GM23338 (cell line): ENCODE data around the gene SBF2. TPM values are rescaled to one million over a fixed set of nuclear protein-coding genes. Genes with fewer than 3 reads are reported as not detected.

Experiments used
- ATAC-seq: fragments of 200-7000 bp; cut with Tn5 transposase; 3 replicates; pipeline ENCODE4 v1.9.1; 2020
- DNase-seq: peaks from one replicate; pipeline ENCODE4 v3.0.0-alpha.2; 2015; ENCODE audit warnings: low spot score
- H2AFZ ChIP-seq: fragments of 200-600 bp; sonication (generic); 2 replicates; pipeline ENCODE4 v1.8.0; 2016; ENCODE audit warnings: antibody characterized with exemption, mild to moderate bottlenecking, moderate library complexity
- H3F3A ChIP-seq: fragments of 200-600 bp; sonication (generic); replicated peaks from 2 replicates; pipeline ENCODE4 v1.8.0; 2017; ENCODE audit warnings: antibody characterized with exemption, mixed run types, low read depth
- H3K27ac ChIP-seq: fragments of 200-600 bp; sonication (generic); 2 replicates; pipeline ENCODE4 v1.6.1; 2016; ENCODE audit warnings: low read depth
- H3K27me3 ChIP-seq: fragments of 200-600 bp; sonication (generic); 2 replicates; pipeline ENCODE4 v1.8.0; 2016; ENCODE audit warnings: mild to moderate bottlenecking, mixed run types, moderate library complexity; ENCODE audit not compliant: insufficient read depth
- H3K36me3 ChIP-seq: fragments of 200-600 bp; sonication (generic); 2 replicates; pipeline ENCODE4 v1.8.0; 2016; ENCODE audit warnings: mild to moderate bottlenecking; ENCODE audit not compliant: insufficient read depth
- H3K4me1 ChIP-seq: fragments of 200-600 bp; sonication (generic); 2 replicates; pipeline ENCODE4 v1.8.0; 2016; ENCODE audit warnings: mild to moderate bottlenecking, moderate library complexity; ENCODE audit not compliant: insufficient read depth
- H3K4me2 ChIP-seq: fragments of 200-600 bp; sonication (generic); 2 replicates; pipeline ENCODE4 v1.7.1; 2017; ENCODE audit warnings: mixed run types
- H3K4me3 ChIP-seq: fragments of 200-600 bp; sonication (generic); 2 replicates; pipeline ENCODE4 v1.6.1; 2016; ENCODE audit warnings: mixed run types
- H3K79me2 ChIP-seq: fragments of 200-600 bp; sonication (generic); replicated peaks from 2 replicates; pipeline ENCODE4 v1.8.0; 2017; ENCODE audit warnings: mild to moderate bottlenecking; ENCODE audit not compliant: insufficient read depth
- H3K9me2 ChIP-seq: fragments of 200-600 bp; sonication (generic); 2 replicates; pipeline ENCODE4 v1.8.0; 2017; ENCODE audit not compliant: insufficient read depth
- H4K20me1 ChIP-seq: fragments of 200-600 bp; sonication (generic); replicated peaks from 2 replicates; pipeline ENCODE4 v1.8.0; 2017; ENCODE audit warnings: mild to moderate bottlenecking; ENCODE audit not compliant: insufficient read depth
- H3K27ac Mint-ChIP-seq: 2 replicates; pipeline ENCODE4 v1.8.0; 2020; ENCODE audit warnings: inconsistent platforms, mild to moderate bottlenecking, moderate library complexity, mixed read lengths
- H3K27me3 Mint-ChIP-seq: 3 replicates; pipeline ENCODE4 v1.8.0; 2022; ENCODE audit warnings: low read depth, mild to moderate bottlenecking, moderate library complexity, mixed read lengths, inconsistent platforms; ENCODE audit not compliant: insufficient read depth, poor library complexity
- H3K36me3 Mint-ChIP-seq: 3 replicates; pipeline ENCODE4 v1.8.0; 2021; ENCODE audit warnings: low read depth, mild to moderate bottlenecking, inconsistent platforms, moderate library complexity, mixed read lengths
- H3K4me1 Mint-ChIP-seq: 3 replicates; pipeline ENCODE4 v1.8.0; 2020; ENCODE audit warnings: mild to moderate bottlenecking, inconsistent platforms, mixed read lengths
- H3K4me3 Mint-ChIP-seq: 3 replicates; pipeline ENCODE4 v1.8.0; 2021; ENCODE audit warnings: moderate library complexity, mild to moderate bottlenecking, inconsistent platforms, mixed read lengths
- H3K9me3 Mint-ChIP-seq: 3 replicates; pipeline ENCODE4 v1.8.0; 2020; ENCODE audit warnings: moderate library complexity, mild to moderate bottlenecking, inconsistent platforms, mixed read lengths
- EZH2 ChIP-seq: fragments of 200-600 bp; sonication (generic); IDR thresholded peaks from one replicate; pipeline ENCODE4 v1.8.0; 2017; ENCODE audit warnings: antibody characterized with exemption, mild to moderate bottlenecking, low read depth; ENCODE audit not compliant: unreplicated experiment
- STAT1 ChIP-seq: IDR thresholded peaks from one replicate; pipeline ENCODE4 v1.6.1; 2016; ENCODE audit warnings: antibody characterized with exemption; ENCODE audit not compliant: unreplicated experiment
- ZNF462 ChIP-seq: fragments of 250-450 bp; sonication (Bioruptor Pico); IDR thresholded peaks from 2 replicates; pipeline ENCODE4 v1.5.0; 2020; ENCODE audit warnings: mild to moderate bottlenecking, moderate library complexity
- polyA plus RNA-seq: library from polyadenylated mRNA; unstranded; fragments of >200 nt; fragmentation: Nextera tagmentation; extraction: Ambion mirVana; gene quantifications from 2 replicates; pipeline ENCODE4 v1.2.1, GENCODE V29; 2016
- total RNA-seq: library from RNA; depleted of rRNA; stranded (reverse); fragments of >200 nt; shearing (Covaris generic); gene quantifications from 2 replicates; pipeline ENCODE4 v1.2.3, GENCODE V29; 2014

SBF2 gene
- total and polyA plus RNA-seq, 2 experiments from 2014 or later: 25.6 to 53.5 TPM

DNA sequence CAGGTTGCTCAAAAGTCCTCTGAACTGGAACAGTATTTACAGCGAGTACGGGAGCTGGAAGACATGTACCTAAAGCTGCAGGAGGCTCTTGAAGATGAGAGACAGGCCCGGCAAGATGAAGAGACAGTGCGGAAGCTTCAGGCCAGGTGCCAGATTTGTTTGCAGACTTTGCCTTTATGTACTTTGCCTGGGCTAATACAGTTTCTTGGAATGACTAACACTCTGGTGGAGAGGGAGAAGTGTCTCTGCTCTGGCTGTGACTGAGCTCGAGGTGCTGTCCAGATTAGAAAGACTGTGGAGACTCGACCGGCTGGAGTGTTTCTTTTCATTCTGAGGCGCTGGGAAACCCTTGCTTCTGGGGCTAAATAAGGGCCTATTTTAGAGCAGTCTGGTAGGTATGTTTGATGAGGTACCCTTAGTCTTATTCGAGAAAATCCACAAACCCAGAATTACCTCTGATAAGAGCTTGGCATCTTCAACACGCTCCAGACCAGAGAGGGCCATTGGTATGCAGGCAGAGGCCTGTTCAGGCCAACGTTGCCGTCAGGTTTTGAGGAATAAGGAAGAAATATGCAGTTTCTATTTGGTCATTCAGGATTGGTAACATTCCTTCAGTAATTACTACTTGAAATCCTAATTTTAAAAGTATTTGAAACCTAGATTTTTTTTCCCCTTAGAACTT is 553.7 kb downstream of the SBF2 start:
- Mint-ChIP-seq H3K4me3 (no peak overlapping the region), H3K9me3 (peaks cover 7% of the 10 kb centered on the region; the same call in 2 of the 3 replicates), H3K27ac (no peak overlapping the region), H3K36me3 (peaks cover 70% of the 10 kb centered on the region), H3K27me3 (peaks cover 2% of the 10 kb centered on the region), H3K4me1 (peaks cover 6% of the 10 kb centered on the region; the same call in 2 of the 3 replicates)
- Histone ChIP-seq H3F3A (0 out of 2 replicates have a peak, but pooled peaks cover 4% of the 10 kb centered on the region), H3K9me2 (no peaks in the 10 kb centered on the region), H3K27me3 (no peaks in the 10 kb centered on the region), H2AFZ (no peak overlapping the region), H3K4me3 (no peak overlapping the region), H3K79me2 (no peaks in the 10 kb centered on the region; the same call in 1 of the 2 replicates), H4K20me1 (no peaks in the 10 kb centered on the region), H3K27ac (no peak overlapping the region; the same call in 1 of the 2 replicates), H3K36me3 (peaks cover 22% of the 10 kb centered on the region), H3K4me1 (no peaks in the 10 kb centered on the region), H3K4me2 (no peak overlapping the region)
- TF ChIP-seq EZH2: no peak
- no peak for TF ChIP-seq ZNF462 (CRISPR knock-in tag)
- no peak for TF ChIP-seq STAT1
- no peak for DNase-seq
- no peak for ATAC-seq
